Small intestine (tissue), 16 donors: ENCODE measurements around the gene FBXO21. TPM values are rescaled to one million over a fixed set of nuclear protein-coding genes. Genes with fewer than 3 reads are reported as not detected.
A peak's percentile ranks its signal among the peaks of the same experiment; 100 is the strongest.

Experiments
- DNase-seq, 2 donors: peaks; one replicate each; pipeline versions ENCODE4 v3.0.0 to v3.0.0-alpha.2; 2013
- FAIRE-seq: peaks from 2 replicates; lab custom pipeline; 2012; peaks lifted over from hg19 to GRCh38; lab: Jason Lieb, UNC
- H3K27ac ChIP-seq, 3 donors: one replicate each; pipeline ENCODE4 v1.5.1; 2013; ENCODE audit warnings: low read length in 2 of 3, mild to moderate bottlenecking in 2 of 3, control low read depth in 1 of 3, inconsistent platforms in 1 of 3, low read depth in 1 of 3, moderate library complexity in 1 of 3
- H3K27me3 ChIP-seq, 3 donors: one replicate each; pipeline ENCODE4 v1.6.1; 2013; ENCODE audit warnings: low read length in 3 of 3, inconsistent platforms in 1 of 3; ENCODE audit not compliant: control insufficient read depth in 3 of 3, insufficient read depth in 3 of 3
- H3K36me3 ChIP-seq, 3 donors: one replicate each; pipeline ENCODE4 v1.6.1; 2013; ENCODE audit warnings: low read length in 3 of 3, inconsistent platforms in 1 of 3, low read depth in 1 of 3, mild to moderate bottlenecking in 1 of 3, moderate library complexity in 1 of 3; ENCODE audit not compliant: control insufficient read depth in 3 of 3, insufficient read depth in 2 of 3
- H3K4me1 ChIP-seq, 3 donors: one replicate each; pipeline ENCODE4 v1.6.1; 2013; ENCODE audit warnings: low read length in 2 of 3, inconsistent platforms in 1 of 3, low read depth in 1 of 3, mild to moderate bottlenecking in 1 of 3, moderate library complexity in 1 of 3; ENCODE audit not compliant: control insufficient read depth in 3 of 3, insufficient read depth in 2 of 3
- H3K4me3 ChIP-seq, 3 donors: one replicate each; pipeline ENCODE4 v1.5.1; 2013; ENCODE audit warnings: low read length in 3 of 3, control low read depth in 1 of 3, inconsistent platforms in 1 of 3, low read depth in 1 of 3, mild to moderate bottlenecking in 1 of 3, moderate library complexity in 1 of 3
- H3K9me3 ChIP-seq, 2 donors: one replicate each; pipeline ENCODE4 v1.6.1; 2013; ENCODE audit warnings: low read depth in 1 of 2, low read length in 1 of 2; ENCODE audit not compliant: control insufficient read depth in 2 of 2, insufficient read depth in 1 of 2
- WGBS, 3 donors: extraction: QIAGEN DNeasy Blood & Tissue Kit; methylation state at CpG; one replicate each; pipeline ENCODE4 v1.1.7; 2013; 5-methylcytosine and 5-hydroxymethylcytosine counted together
- long read RNA-seq, 10 donors: transcript quantifications; one replicate each; lab custom pipeline, GENCODE V29; 2026
- polyA plus RNA-seq, 4 donors: library from polyadenylated mRNA; stranded (reverse) in 3 of 4; unstranded in 1 of 4; fragments of 200-250 nt in 3 of 4; fragments of 120-200 nt in 1 of 4; gene quantifications; one replicate each; pipeline versions ENCODE4 v1.2.1 to v1.2.3, GENCODE V29; 2013
- donor health status: healthy with polysubstance abuse.
- donor health status: control.
- donor health status: control.
- donor health status: Bipolar disorder and iron deficiency.
- donor health status: healthy.

FBXO21 gene
- polyA plus RNA-seq, result 10 to 100 TPM in 2 of 4 donors, 1 to 10 TPM in 2; 6.8 to 32.2 (median 12.6) TPM
- long read RNA-seq, donor 1, full-length matches to known transcripts, result 6 of 11 reads
- long read RNA-seq, donor 1, partial matches to known transcripts, result 5 of 11 reads
- long read RNA-seq, donor 1, other reads (novel, unspliced or antisense), result 0 of 11 reads
- long read RNA-seq, donor 2, result 0 reads
- long read RNA-seq, donor 3, partial matches to known transcripts, result 5 of 5 reads
- long read RNA-seq, donor 3, other reads (novel, unspliced or antisense), result 0 of 5 reads
- long read RNA-seq, donor 4, partial matches to known transcripts, result 0 of 1 reads
- long read RNA-seq, donor 4, other reads (novel, unspliced or antisense), result 0 of 1 reads
- long read RNA-seq, donor 5, full-length matches to known transcripts, result 2 of 2 reads
- long read RNA-seq, donor 5, partial matches to known transcripts, result 0 of 2 reads
- long read RNA-seq, donor 5, other reads (novel, unspliced or antisense), result 0 of 2 reads
- long read RNA-seq, donor 6, partial matches to known transcripts, result 0 of 1 reads
- long read RNA-seq, donor 6, other reads (novel, unspliced or antisense), result 0 of 1 reads
- long read RNA-seq, donor 7, result 0 reads
- long read RNA-seq, donor 8, partial matches to known transcripts, result 0 of 1 reads
- long read RNA-seq, donor 8, other reads (novel, unspliced or antisense), result 0 of 1 reads
- long read RNA-seq, donor 9, result 0 reads
- long read RNA-seq, donor 10, full-length matches to known transcripts, result 8 of 8 reads
- long read RNA-seq, donor 10, partial matches to known transcripts, result 0 of 8 reads
- long read RNA-seq, donor 10, other reads (novel, unspliced or antisense), result 0 of 8 reads

- peaks cover 0 to 3% of the 10 kb centered on the region in 2 donors for H3K9me3 ChIP-seq
- DNase-seq (peak; percentile 85 to 95), FAIRE-seq (no peak)
- H3K27ac ChIP-seq, result peak within 1 kb of the TSS; percentile 73 to 95 (median 83)
- 2% methylated on average over 51 to 59 of the region's 59 CpGs for WGBS, 3 donors
- peaks cover 0 to 3% (median 0%) of the 10 kb centered on the region in 3 donors for H3K27me3 ChIP-seq
- H3K4me1 ChIP-seq, result peaks cover 0 to 5% (median 0%) of the 10 kb centered on the region in 3 donors
- H3K36me3 ChIP-seq, result peaks cover 0 to 5% (median 0%) of the 10 kb centered on the region in 3 donors
- peak within 1 kb of the TSS; percentile 74 to 96 (median 81) for H3K4me3 ChIP-seq
Measured at GRCh38 chr12:117190210-117190781, at the start of gene FBXO21. Gene FBXO21, minus strand, starts transcription at chr12:117190470. Its CDS starts 14 bp downstream, at chr12:117190456.

GRCh38 chr12:117236456-117237001 is 46.3 kb upstream of the FBXO21 start:
- H3K4me3 ChIP-seq, result no peak overlapping the region
- H3K27me3 ChIP-seq, result peaks cover 0 to 8% (median 4%) of the 10 kb centered on the region in 3 donors
- WGBS, 3 donors, result 11 to 15% (median 11%) methylated on average over 13 of the region's 13 CpGs
- no peak overlapping the region for H3K27ac ChIP-seq
- FAIRE-seq (no peak), DNase-seq (peak; percentile 51 to 64)
- no peaks in the 10 kb centered on the region for H3K9me3 ChIP-seq
- H3K36me3 ChIP-seq, result no peaks in the 10 kb centered on the region
- H3K4me1 ChIP-seq, result no peaks in the 10 kb centered on the region

- WGBS, 3 donors, result 19 to 31% (median 29%) methylated on average over 2 of the region's 2 CpGs
- no peak for DNase-seq
- no peak for FAIRE-seq
- Histone ChIP-seq H3K27ac (no peak overlapping the region), H3K4me1 (no peaks in the 10 kb centered on the region), H3K27me3 (peaks cover 0 to 8% (median 4%) of the 10 kb centered on the region in 3 donors), H3K9me3 (no peaks in the 10 kb centered on the region), H3K36me3 (no peaks in the 10 kb centered on the region), H3K4me3 (no peak overlapping the region)
Measured at GRCh38 chr12:117235261-117235660, 45.0 kb upstream of the FBXO21 start.

GRCh38 chr12:117234441-117234840 is 44.2 kb upstream of the FBXO21 start:
- WGBS, 3 donors, result 87 to 91% (median 88%) methylated on average over 15 of the region's 15 CpGs
- Histone ChIP-seq H3K36me3 (no peaks in the 10 kb centered on the region), H3K4me1 (no peaks in the 10 kb centered on the region), H3K9me3 (no peaks in the 10 kb centered on the region), H3K27me3 (peaks cover 0 to 8% (median 4%) of the 10 kb centered on the region in 3 donors), H3K27ac (no peak overlapping the region), H3K4me3 (no peak overlapping the region)
- FAIRE-seq (no peak), DNase-seq (no peak)

GRCh38 chr12:117231750-117232149 is 41.5 kb upstream of the FBXO21 start:
- Histone ChIP-seq H3K9me3 (no peaks in the 10 kb centered on the region), H3K27ac (no peak overlapping the region), H3K4me1 (no peaks in the 10 kb centered on the region), H3K36me3 (no peaks in the 10 kb centered on the region), H3K27me3 (peaks cover 0 to 5% (median 4%) of the 10 kb centered on the region in 3 donors), H3K4me3 (no peak overlapping the region)
- whole genome bisulfite sequencing, 3 donors, result 77 to 79% (median 78%) methylated on average over 11 of the region's 11 CpGs
- FAIRE-seq (no peak), DNase-seq (no peak)

GRCh38 chr12:117228239-117228638 is 38.0 kb upstream of the FBXO21 start:
- FAIRE-seq, result no peak
- H3K27ac ChIP-seq, result no peak overlapping the region
- no peaks in the 10 kb centered on the region for H3K36me3 ChIP-seq
- DNase-seq, result peak in 1 of 2 donors; percentile 5
- no peaks in the 10 kb centered on the region for H3K4me1 ChIP-seq
- no peak overlapping the region for H3K4me3 ChIP-seq
- H3K27me3 ChIP-seq, result peaks cover 0 to 3% (median 2%) of the 10 kb centered on the region in 3 donors
- WGBS, 3 donors, result 19 to 47% (median 20%) methylated on average over 2 of the region's 2 CpGs
- no peaks in the 10 kb centered on the region for H3K9me3 ChIP-seq

GRCh38 chr12:117227000-117227653 is 36.9 kb upstream of the FBXO21 start:
- WGBS, 3 donors, result 50 to 51% (median 50%) methylated on average over 12 of the region's 12 CpGs
- DNase-seq (no peak), FAIRE-seq (no peak)

More at GRCh38 chr12:117227000-117227653, 36.9 kb upstream of the FBXO21 start:
- Histone ChIP-seq H3K27me3 (peaks cover 0 to 3% (median 2%) of the 10 kb centered on the region in 3 donors), H3K4me1 (no peaks in the 10 kb centered on the region), H3K4me3 (no peak overlapping the region), H3K27ac (no peak overlapping the region), H3K9me3 (no peaks in the 10 kb centered on the region), H3K36me3 (no peaks in the 10 kb centered on the region)
